Measurements from ENCODE around the gene CEP152. TPM values are rescaled to one million over a fixed set of nuclear protein-coding genes. Genes with fewer than 3 reads are reported as not detected.

Gene CEP152
- 3.2 and 5.6 TPM in 2 replicates for total RNA-seq

GRCh38 chr15:48810414-48811324 lies at the start of gene CEP152:
TSS of gene CEP152 (minus strand) at chr15:48811069. CDS start at chr15:48805649, 5,420 bp downstream.

Other genes starting within 250 kb of the CEP152 start
- gene FBN1, start 165.4 kb downstream of the CEP152 start, total RNA-seq: 2.9 and 3.5 TPM in 2 replicates
- 115 and 166 TPM in 2 replicates for gene EID1, start 67.1 kb upstream of the CEP152 start, total RNA-seq
- gene SHC4, start 152.8 kb upstream of the CEP152 start, total RNA-seq: 0.37 and 0.78 TPM in 2 replicates
- gene SECISBP2L, start 235.4 kb upstream of the CEP152 start, total RNA-seq: 6.6 and 12.6 TPM in 2 replicates